CD4-positive, CD25-positive, alpha-beta regulatory T cell (primary cell): ENCODE data around the gene IL15. TPM values are rescaled to one million over a fixed set of nuclear protein-coding genes. Genes with fewer than 3 reads are reported as not detected.

Source experiments
- ATAC-seq, 2 donors: fragments of 150-1000 bp; cut with Tn5 transposase; one replicate each; pipeline ENCODE4 v1.10.0; 2021; ENCODE audit warnings: low read depth in 2 of 2, moderate number of reproducible peaks in 2 of 2, moderate library complexity in 1 of 2
- DNase-seq, 3 donors: peaks; one replicate each; pipeline versions ENCODE4 v3.0.0 to v3.0.0-alpha.2; 2012 to 2022; ENCODE audit warnings: mixed read lengths in 1 of 3
- H3K27ac ChIP-seq: one replicate; pipeline ENCODE4 v1.7.0; 2013; ENCODE audit warnings: mild to moderate bottlenecking, low read length; ENCODE audit not compliant: insufficient read depth, poor library complexity, severe bottlenecking
- H3K27me3 ChIP-seq: one replicate; pipeline ENCODE4 v1.7.0; 2013; ENCODE audit warnings: low read length; ENCODE audit not compliant: control insufficient read depth, insufficient read depth
- H3K36me3 ChIP-seq: one replicate; pipeline ENCODE4 v1.7.0; 2013; ENCODE audit warnings: mild to moderate bottlenecking, low read length, moderate library complexity; ENCODE audit not compliant: control insufficient read depth, insufficient read depth
- H3K4me1 ChIP-seq: 2 replicates; pipeline ENCODE4 v1.7.0; 2013; ENCODE audit warnings: mild to moderate bottlenecking, low read length; ENCODE audit not compliant: insufficient read depth, control insufficient read depth, poor library complexity, severe bottlenecking
- H3K4me3 ChIP-seq: one replicate; pipeline ENCODE4 v1.7.0; 2013; ENCODE audit warnings: low read depth, mild to moderate bottlenecking, low read length, moderate library complexity
- H3K9me3 ChIP-seq, 2 experiments: 1 replicate in 1 of 2; 2 replicates in 1 of 2; pipeline ENCODE4 v1.7.0; 2013; ENCODE audit warnings: low read length in 2 of 2, mild to moderate bottlenecking in 1 of 2, moderate library complexity in 1 of 2; ENCODE audit not compliant: control insufficient read depth in 2 of 2
- H3K27ac Mint-ChIP-seq, 3 donors: one replicate each; pipeline ENCODE4 v1.8.0; 2020 to 2022; ENCODE audit warnings: mild to moderate bottlenecking in 3 of 3, mixed read lengths in 3 of 3, moderate library complexity in 2 of 3
- H3K27me3 Mint-ChIP-seq: one replicate; pipeline ENCODE4 v1.8.0; 2022; ENCODE audit warnings: mild to moderate bottlenecking, mixed read lengths
- H3K36me3 Mint-ChIP-seq: one replicate; pipeline ENCODE4 v1.8.0; 2020; ENCODE audit warnings: mixed read lengths
- H3K4me1 Mint-ChIP-seq, 4 donors: one replicate each; pipeline ENCODE4 v1.8.0; 2020 to 2022; ENCODE audit warnings: mixed read lengths in 4 of 4, mild to moderate bottlenecking in 1 of 4
- H3K4me3 Mint-ChIP-seq, 4 donors: one replicate each; pipeline ENCODE4 v1.8.0; 2020 to 2022; ENCODE audit warnings: mild to moderate bottlenecking in 4 of 4, mixed read lengths in 4 of 4, moderate library complexity in 3 of 4
- H3K9me3 Mint-ChIP-seq, 7 donors: one replicate each; pipeline ENCODE4 v1.8.0; 2020 to 2022; ENCODE audit warnings: mixed read lengths in 7 of 7, mild to moderate bottlenecking in 3 of 7, moderate library complexity in 2 of 7
- polyA plus RNA-seq, 4 donors: library from polyadenylated mRNA; unstranded; fragments of 300-500 nt; fragmentation: Illumina TruSeq; gene quantifications; one replicate each; pipeline ENCODE4 v1.2.3, GENCODE V29; 2021
- total RNA-seq: library from RNA; stranded (reverse); gene quantifications from one replicate; pipeline ENCODE4 v1.2.3, GENCODE V29; 2022

The IL15 gene
- total and polyA plus RNA-seq, 5 donors from 2014 or later = 0.52 to 2.3 (median 1.7) TPM

DNA sequence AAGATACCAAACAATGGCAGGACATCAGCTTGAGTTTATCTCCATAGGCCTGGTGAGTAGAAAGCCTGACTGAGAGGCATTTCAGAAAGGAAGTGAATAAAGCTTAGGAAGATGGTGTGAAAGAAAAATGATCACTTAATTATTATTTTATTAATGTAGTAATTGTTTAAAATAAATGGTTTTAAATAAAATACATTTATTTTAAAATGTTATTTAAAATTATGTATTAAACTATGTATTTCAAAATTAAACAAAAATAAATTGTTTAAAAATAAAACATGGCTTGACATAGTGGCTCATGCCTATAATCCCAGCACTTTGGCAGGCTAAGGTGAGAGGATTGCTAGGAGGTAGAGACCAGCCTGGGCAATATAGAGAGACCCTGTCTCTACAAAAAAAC, 145.8 kb downstream of the IL15 start:
- Histone ChIP-seq H3K36me3 (no peaks in the 10 kb centered on the region), H3K4me3 (no peak overlapping the region), H3K27ac (no peak overlapping the region), H3K27me3 (no peaks in the 10 kb centered on the region), H3K4me1 (no peaks in the 10 kb centered on the region), H3K9me3 (no peaks in the 10 kb centered on the region)
- Mint-ChIP-seq H3K4me1 (no peaks in the 10 kb centered on the region), H3K4me3 (no peak overlapping the region), H3K27ac (no peak overlapping the region), H3K36me3 (no peaks in the 10 kb centered on the region), H3K27me3 (no peaks in the 10 kb centered on the region), H3K9me3 (peaks cover 0 to 4% (median 0%) of the 10 kb centered on the region in 7 donors)
- ATAC-seq = no peak
- no peak for DNase-seq
